ENCODE data around the gene KCNT2. TPM values are rescaled to one million over a fixed set of nuclear protein-coding genes. Genes with fewer than 3 reads are reported as not detected.

KCNT2 gene
- total RNA-seq, 4 donors from 2014 or later, result 0.18 to 3.3 (median 2.0) TPM

DNA sequence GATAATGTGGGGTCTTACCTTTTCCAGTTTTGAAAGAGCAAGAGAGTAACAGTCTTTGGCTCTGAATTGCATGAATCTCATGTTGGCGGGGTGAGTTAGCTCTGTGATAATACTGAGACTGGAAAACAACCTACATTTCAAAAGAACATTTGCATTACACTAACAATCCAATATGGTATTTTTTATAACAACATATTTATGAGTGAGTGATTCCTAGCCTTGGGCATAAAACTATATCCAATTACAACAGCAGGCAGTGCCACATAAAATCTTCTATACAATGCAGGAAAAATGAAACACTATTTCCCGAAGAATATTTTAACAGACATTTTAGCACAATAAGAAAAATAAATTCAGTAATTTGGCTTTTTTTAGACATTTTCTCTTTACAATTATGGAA is 303.0 kb downstream of the KCNT2 start:
- Histone ChIP-seq H3K27me3 (no peaks in the 10 kb centered on the region), H3K4me3 (no peak overlapping the region), H3K4me1 (no peaks in the 10 kb centered on the region), H3K27ac (no peak overlapping the region), H3K9me3 (no peaks in the 10 kb centered on the region), H3K36me3 (no peaks in the 10 kb centered on the region)
- no peak for TF ChIP-seq CTCF (IDR thresholded peaks at IDR 0.05)
- TF ChIP-seq POLR2A (IDR thresholded peaks at IDR 0.05), result no peak
- DNase-seq, result no peak

- Histone ChIP-seq H3K27ac (no peak overlapping the region), H3K4me1 (no peaks in the 10 kb centered on the region), H3K36me3 (no peaks in the 10 kb centered on the region), H3K9me3 (no peaks in the 10 kb centered on the region), H3K27me3 (no peaks in the 10 kb centered on the region), H3K4me3 (no peak overlapping the region)
- DNase-seq, result no peak
- TF ChIP-seq POLR2A (IDR thresholded peaks at IDR 0.05), result no peak
- no peak for TF ChIP-seq CTCF (IDR thresholded peaks at IDR 0.05)
These were observed 305.3 kb downstream of the KCNT2 start for GRCh38 chr1:196302981-196303380.

DNA sequence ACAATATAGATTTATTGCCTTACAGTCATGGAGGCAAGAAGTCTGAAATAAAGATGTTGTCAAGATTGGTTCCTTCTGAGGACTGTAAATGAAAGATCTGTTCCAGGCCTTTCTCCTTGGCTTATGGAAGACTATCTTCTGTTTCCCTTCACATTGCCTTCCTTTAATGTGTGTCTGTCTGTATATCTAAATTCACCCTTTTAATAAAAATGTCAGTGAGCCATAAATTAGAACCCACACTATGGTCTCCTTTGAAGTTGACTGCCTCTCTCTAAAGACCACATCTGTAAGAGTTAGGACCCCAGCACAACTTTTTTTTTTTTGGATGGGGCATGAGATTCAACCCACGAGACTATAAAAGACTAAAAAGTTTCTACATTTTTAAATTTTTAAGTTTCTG is 305.8 kb downstream of the KCNT2 start:
- Histone ChIP-seq H3K36me3 (no peaks in the 10 kb centered on the region), H3K27me3 (no peaks in the 10 kb centered on the region), H3K9me3 (no peaks in the 10 kb centered on the region), H3K4me3 (no peak overlapping the region), H3K27ac (no peak overlapping the region), H3K4me1 (no peaks in the 10 kb centered on the region)
- TF ChIP-seq POLR2A (IDR thresholded peaks at IDR 0.05) (no peak), CTCF (IDR thresholded peaks at IDR 0.05) (no peak)
- no peak for DNase-seq

GRCh38 chr1:196295766-196296165 is 312.5 kb downstream of the KCNT2 start:
- TF ChIP-seq POLR2A (IDR thresholded peaks at IDR 0.05) (no peak), CTCF (IDR thresholded peaks at IDR 0.05) (no peak)
- H3K27ac ChIP-seq, result no peak overlapping the region
- DNase-seq, result no peak

DNA sequence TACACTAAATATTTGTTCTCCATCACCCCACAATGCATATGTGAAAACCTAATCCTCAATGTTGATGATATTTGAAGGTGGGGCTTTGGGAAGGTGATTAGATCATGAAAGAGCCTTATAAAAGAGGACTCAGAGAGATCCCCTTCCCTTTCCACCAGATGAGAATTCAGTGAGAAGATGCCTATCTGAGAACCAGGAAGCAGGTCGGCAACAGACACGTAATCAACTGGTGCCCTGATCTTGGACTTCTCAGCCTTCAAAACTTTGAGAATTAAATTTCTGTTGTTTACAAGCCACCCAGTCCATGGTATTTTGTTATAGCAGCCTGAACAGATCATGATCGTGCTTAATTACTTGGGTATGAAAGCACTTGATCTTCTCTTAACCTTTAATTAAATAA is 329.4 kb downstream of the KCNT2 start:
- no peaks in the 10 kb centered on the region for H3K36me3 ChIP-seq
- TF ChIP-seq POLR2A (IDR thresholded peaks at IDR 0.05) (no peak), CTCF (IDR thresholded peaks at IDR 0.05) (no peak)
- H3K27me3 ChIP-seq, result no peaks in the 10 kb centered on the region
- no peaks in the 10 kb centered on the region for H3K9me3 ChIP-seq
- H3K4me1 ChIP-seq, result no peaks in the 10 kb centered on the region
- DNase-seq, result no peak
- no peak overlapping the region for H3K4me3 ChIP-seq
- H3K27ac ChIP-seq, result no peak overlapping the region

More at GRCh38 chr1:196295766-196296165, 312.5 kb downstream of the KCNT2 start:
- H3K9me3 ChIP-seq, result no peaks in the 10 kb centered on the region
- H3K4me1 ChIP-seq, result no peaks in the 10 kb centered on the region
- H3K36me3 ChIP-seq, result no peaks in the 10 kb centered on the region
- H3K4me3 ChIP-seq, result no peak overlapping the region
- no peaks in the 10 kb centered on the region for H3K27me3 ChIP-seq

GRCh38 chr1:196277860-196278259 is 330.4 kb downstream of the KCNT2 start:
- Histone ChIP-seq H3K4me1 (no peaks in the 10 kb centered on the region), H3K4me3 (no peak overlapping the region)
- TF ChIP-seq CTCF (IDR thresholded peaks at IDR 0.05) (no peak), POLR2A (IDR thresholded peaks at IDR 0.05) (no peak)

More at GRCh38 chr1:196277860-196278259, 330.4 kb downstream of the KCNT2 start:
- Histone ChIP-seq H3K27me3 (no peaks in the 10 kb centered on the region), H3K36me3 (no peaks in the 10 kb centered on the region), H3K9me3 (no peaks in the 10 kb centered on the region), H3K27ac (no peak overlapping the region)
- no peak for DNase-seq

All from Peyer's patch (tissue), 4 donors.